KG1 (cell line): ENCODE results near the gene MACO1.
"Not testable (repeated sequence)": the region's sequence is repeated elsewhere in the genome, so short reads cannot be mapped to it uniquely, and the experiment has no call there.

ENCODE experiments used
- DNase-seq: peaks from one replicate; lab custom pipeline; 2025; lab: John Stamatoyannopoulos, UW

Gene MACO1

DNA sequence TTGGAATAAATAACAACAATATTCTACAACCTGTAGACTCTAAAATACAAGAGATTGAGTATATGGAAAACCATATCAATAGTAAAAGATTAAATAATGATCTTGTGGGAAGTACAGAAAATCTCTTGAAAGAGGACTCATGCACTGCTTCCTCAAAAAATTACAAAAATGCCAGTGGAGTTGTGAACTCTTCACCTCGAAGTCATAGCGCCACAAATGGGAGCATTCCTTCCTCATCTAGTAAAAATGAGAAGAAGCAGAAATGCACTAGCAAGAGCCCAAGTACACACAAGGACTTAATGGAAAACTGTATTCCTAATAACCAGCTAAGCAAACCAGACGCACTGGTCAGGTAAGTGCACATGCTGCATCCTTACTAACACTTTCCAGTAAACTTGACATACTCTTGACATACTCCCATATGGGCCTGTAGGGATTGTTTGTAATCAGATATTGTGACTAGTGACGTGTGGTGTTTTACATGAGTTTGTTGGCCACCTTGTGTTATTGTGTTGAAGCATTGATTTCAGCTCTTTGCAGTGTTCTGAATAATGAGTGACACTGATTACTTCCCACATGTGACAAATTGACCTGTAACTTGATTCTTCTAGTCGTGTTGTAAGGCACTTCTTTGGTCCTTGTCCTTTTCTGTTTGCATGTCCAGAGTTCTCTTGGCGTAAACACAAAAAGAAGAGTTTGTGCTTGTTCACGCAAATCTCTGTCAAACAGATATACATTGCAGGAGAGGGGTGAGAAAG is 28.0 kb downstream of the MACO1 start:
- no peak for DNase-seq

DNA sequence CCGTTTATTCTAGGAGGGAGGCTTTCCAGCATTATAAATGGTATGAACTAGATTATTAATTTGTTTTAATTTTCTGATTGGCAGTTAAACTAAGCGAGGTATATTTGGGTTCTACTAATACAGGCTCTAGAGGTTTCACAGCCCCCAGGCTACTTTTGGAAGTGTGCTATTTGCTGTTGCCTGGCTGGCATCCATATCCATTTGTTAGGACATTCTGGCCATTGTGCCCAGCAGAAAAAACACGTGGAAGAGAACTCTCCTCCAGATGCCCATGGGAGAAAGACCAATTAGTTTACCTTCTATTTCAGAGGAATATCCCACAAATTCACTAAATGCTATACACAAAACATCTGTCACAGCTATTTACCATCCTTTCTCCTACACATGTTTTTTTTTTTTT is 29.3 kb downstream of the MACO1 start:
- DNase-seq: no peak

DNA sequence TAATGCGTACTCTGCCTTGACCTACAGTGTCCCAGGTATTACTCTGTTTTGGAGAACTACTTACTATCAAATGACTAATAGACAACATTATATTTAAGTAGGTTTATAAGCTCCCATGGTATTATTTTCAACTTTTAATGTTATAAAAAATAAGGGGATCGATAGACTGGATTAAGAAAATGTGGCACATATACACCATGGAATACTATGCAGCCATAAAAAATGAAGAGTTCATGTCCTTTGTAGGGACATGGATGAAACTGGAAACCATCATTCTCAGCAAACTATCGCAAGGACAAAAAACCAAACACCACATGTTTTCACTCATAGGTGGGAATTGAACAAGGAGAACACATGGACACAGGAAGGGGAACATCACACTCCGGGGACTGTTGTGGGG is 30.1 kb downstream of the MACO1 start:
- not testable (repeated sequence) for DNase-seq

DNA sequence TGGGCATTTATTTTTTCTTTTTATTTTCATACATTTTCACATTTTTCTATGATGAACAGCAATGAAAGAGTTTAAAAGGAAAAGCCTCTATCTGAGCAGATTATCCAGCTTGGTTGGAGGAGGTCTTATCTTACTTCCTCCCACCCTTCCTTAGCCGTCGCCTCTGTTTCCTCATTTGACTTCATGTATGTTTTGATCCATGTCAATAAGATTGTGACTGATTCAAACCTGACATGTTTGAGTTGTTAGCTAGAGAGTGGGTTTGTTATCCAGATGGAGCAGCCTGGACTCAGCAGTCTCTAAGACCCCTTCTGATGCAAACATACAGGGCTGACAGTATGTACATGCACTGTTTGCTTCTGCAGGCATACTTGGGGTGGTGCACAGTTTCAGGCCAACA is 31.2 kb downstream of the MACO1 start:
- DNase-seq: no peak

DNA sequence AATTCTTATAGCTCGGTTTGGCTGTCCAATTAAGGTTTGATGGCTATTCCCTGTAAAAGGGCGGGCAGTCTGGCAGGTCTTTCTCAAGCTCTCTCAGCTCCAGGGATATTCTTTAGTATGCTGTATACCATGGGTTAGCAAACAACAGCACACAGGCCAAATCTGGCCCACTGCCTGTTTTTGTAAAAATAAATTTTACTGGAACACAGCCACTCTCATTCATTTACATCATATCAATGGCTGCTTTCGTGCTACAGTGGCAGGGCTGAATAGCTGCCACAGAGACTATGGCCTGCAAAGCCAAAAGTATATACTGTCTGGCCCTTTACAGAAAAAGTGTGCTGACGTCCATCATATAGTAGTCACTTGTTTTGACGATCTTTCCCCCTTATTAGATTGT is 32.0 kb downstream of the MACO1 start:
- no peak for DNase-seq

DNA sequence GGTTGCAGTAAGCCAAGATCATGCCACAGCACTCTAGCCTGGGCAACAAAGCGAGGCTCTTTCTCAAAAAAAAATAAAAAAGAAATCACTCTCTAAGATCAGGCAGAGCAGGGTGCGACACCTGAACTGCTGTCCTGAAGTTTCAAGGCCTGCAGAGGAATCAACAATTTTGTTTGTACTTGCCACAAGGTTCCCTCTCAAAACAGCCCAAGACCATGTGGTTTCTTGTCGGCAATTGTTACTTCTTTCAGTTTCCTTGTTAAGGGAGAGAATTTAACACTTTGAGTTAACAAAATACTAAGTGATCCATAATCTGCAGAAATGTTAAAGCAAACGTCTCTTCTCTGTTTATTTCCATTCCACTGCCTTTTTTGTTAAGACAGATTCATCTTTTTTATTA is 36.5 kb downstream of the MACO1 start:
- no peak for DNase-seq

DNA sequence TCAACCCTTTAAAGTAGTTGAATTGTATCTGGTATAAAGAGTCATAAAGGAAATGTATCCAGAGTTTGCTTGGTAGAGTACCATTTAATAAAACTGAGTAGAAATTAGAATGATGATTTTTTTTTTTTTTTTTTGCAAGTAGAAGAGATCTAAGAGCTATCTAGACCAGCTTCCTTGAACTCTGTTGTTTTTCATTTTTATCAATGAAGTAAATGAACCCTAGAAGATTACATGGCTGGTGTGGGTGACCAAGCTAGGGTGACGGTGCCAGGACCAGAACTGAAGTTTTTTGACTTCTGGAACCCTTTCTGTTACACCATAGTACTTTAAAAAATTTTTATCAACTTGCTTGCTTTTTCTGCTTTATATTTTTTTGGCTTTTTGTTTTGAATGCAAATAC is 36.9 kb downstream of the MACO1 start:
- DNase-seq: no peak

DNA sequence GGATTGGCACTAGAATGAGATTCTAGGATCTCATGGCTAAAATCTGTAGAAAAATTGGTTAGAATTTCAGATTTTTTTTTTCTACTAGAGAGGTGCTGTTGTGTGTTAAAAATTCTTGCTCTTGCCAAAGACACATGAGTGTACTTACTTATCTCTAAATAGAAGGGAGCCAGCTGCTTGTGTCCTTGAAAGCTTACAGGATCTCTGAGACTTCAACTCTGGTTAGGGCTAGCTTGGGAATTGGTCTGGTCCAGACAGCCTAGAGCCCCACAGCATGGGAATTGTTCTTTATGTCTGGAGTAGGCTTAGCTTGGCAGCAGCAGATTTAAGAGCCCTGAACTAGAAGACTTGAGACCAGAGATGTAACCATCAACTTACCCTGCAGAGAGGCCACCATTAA is 37.3 kb downstream of the MACO1 start:
- no peak for DNase-seq

DNA sequence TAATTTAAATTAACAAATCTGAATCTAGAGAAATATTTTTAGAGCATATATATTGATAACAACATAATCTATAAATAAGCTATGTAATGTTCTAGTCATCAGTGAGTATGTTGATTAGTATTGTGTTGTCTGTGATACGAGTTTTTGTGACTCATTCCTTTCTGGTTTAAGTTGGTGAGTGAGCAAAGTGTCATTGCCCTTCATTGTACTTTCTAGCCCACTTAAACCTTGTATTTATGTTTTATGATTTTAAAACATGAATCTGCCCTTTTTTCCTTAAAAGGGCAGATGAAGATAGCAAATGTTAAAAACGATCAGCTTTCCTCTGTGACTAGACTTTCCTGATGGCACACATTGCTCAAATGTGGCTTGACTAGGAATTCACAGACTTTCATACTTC is 38.5 kb downstream of the MACO1 start:
- no peak for DNase-seq

DNA sequence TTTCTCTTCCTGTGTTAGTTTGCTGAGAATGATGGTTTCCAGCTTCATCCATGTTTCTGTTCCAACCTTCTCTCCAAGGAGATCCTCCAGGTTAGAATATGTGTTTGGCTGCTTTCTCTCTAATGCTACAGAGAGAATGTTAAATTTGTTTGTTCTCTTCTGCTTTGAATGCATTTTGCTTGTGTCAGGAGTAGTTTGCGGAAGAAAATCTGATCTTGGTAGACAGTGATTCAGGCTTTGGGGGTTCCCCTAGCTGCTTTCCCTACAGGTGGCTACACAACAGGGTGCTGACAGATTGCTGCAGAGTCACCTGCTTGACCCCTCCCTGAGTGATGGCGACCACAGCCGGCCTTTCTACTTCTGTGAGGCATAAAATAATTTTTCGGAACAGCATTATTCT is 41.8 kb downstream of the MACO1 start:
- no peak for DNase-seq

DNA sequence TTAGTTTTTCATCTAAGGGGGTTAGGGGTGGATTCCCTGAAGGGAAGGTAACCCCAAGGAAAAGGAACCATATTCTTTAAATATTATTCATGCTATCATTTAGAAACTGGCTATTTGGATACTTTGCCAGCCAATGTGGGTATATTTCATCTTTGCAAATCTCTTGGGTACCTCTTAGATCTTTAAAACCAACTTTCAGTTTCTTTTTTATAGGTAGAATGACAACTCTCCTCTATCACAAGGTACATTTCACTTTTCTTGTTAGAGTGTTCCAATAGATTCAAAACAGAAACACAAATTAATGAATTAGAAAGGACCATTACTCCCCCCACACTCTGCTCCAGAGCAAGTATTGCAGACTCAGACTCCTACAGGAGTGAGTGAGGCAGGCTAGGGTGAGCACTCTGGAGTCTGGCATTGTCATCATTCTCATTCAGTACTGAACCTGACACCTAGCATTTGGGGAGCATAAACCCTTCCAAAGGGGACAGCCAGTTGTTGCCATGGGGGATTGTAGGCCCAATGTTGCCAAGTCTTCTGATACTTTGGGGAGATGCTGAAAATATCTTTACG is 43.0 kb downstream of the MACO1 start:
- DNase-seq: no peak

DNA sequence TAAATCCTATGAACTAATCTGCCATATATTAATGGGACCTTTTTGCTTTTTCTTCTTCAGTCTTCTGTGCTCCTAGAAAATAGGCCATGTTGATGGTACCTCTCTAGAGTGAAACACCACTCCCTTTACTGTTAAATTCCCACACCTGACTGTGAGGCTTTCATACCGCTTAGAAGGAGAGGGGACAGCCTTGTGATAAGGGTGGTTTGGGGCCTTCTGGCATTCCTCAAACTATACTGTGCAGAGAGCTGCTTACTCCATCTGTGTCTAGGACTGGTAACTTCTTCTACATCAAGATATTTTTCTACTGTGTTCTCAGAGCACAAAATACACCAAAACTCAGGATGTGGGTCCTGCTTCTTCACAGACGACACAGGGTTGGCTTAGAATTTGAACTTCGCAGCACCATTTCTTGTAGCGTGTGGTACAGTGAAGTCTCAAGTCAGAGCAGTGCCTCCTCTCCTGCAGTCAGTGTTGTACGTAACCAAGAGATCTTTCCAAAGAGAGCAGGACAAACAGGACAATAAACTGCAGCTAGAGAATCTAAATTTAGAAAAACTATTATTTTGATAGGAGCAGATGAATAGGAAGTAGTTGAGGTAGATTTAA is 43.8 kb downstream of the MACO1 start:
- DNase-seq: no peak

DNA sequence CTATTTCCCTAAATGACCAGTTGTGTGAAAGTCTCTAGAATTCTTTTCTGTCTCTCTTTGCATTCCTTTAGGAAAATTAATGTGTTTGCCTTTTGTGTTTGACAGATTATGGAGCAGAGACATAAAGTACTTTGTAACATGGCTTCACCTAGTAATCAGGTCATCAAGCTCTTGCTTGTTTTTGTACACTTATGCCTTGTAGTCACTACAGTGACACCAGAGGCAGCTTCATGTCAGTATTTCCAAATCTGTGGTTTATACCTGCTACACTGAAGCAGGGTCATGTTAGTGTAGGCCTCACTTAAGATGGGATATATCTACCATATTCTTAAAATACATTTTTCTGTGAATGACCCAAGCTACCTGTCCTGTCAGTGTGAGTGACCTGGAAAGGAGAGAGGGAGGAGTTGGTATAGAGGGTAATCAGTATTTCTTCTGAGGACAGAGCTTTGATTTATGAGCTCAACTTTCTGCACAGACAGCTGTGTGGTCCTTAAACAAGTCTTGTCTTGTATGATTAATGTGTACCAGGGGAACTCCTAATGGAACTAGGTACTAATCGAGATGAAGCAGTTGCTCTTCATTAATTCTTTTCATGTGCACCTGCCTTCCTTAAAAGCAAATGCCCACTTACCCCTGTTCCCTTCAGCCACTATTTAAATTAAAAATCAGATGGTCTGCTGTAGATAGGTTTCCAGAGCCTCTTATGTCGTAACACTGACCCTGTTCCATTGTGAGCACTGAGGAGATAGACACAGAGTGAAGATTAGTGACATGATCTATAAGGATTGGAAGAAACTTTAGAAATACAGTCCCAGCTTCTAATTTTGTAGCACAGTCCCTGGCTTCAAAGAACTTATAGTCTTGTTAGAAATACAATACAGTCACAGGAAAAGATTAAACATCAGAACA is 45.7 kb downstream of the MACO1 start:
- DNase-seq: no peak

DNA sequence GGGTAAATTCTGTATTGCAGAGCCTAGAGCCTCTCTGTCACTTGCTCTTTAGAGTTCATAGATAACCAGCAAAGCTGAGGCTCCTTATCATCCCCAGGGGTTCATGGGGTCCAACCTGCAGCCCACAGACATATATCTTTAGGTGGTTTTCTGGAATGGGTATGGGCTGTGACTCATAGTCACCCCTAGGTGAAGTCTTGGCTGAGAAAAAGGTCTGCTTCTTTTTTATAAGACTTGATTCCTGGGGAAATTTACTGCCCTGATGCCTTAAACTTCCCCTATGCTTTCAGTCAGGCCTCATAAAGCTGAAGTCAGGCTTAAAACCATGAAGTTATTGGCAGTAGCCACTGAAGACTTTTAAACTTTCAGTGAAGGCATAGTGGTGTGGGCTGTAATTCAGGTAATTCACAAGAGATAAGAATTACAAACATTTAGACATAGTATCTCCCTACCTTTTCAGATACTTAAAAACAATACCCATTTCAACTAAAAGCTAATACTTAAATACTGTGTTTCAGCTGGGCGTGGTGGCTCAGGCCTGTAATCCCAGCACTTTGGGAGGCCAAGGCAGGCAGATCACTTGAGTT is 46.8 kb downstream of the MACO1 start:
- no peak for DNase-seq

DNA sequence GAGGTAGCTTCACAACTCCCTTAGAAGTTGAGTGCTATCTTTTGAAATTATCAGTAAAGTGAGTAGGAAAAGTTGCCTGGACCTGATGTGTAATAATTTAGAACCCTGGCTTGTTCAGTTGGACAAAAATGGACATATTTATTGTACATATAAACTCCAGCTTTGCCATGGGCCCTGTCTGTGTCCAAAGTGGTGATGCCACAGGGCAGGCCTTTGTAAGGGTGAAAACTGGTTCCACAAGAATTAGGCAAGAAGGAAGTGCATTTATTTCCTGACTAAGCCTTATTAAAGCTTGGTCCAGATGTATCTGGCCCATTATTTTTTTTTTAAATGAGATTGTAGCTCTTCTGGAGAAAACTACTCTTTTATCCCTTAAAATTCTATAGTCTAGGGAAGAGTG is 47.9 kb downstream of the MACO1 start:
- DNase-seq: no peak

DNA sequence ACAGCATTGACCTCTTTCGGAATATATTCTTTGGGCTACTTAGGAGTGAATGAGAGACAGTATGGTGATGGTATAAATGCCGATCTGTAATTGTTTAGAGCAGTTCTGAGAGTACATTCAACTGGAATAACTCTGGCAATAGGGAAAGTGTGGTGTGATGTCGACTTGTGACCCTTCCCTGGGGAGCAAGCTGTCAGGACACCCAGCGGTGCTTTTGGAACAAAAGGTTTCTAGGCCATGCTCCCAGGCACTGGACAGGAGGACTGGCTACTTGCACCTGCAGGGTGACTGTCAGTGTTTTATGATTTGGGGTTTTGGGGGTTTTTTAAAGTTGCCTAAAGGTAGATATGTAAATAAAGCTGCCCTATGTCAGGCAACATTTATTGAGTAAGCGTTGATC is 50.9 kb downstream of the MACO1 start:
- DNase-seq: no peak

DNA sequence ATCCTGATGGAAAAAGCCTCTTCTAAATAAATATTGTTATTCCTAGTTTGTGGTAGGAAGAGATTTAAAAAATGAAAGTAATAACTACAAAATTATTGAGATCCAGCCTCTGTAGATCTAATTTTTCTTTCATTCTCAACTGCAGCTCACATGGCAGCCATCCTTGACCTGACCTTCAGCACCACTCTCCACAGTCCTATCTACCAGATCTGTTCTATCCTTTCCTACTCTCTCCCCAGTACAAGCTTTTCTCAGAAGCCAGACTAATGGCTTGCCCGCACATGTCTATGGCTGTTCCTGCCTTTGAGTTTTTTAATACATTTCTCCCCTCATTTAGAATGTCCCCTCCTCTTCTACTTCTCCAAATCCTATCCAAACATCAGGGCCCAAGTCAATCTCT is 51.5 kb downstream of the MACO1 start:
- DNase-seq: no peak

DNA sequence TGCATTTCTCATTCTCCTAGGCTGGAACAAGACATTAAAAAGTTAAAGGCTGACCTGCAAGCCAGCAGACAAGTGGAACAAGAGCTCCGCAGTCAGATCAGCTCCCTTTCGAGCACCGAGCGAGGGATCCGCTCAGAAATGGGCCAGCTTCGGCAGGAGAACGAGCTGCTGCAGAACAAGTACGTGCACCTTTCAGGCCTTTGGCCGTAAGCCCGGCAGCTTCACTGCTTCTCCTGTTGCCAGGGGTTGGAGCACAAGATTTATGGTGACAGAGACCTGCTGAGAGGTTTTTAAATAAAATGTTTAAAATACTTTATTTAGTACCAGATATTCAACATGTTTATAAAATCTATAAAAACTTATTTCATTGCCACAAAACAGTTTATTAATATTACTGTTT is 53.4 kb downstream of the MACO1 start:
- DNase-seq: no peak

DNA sequence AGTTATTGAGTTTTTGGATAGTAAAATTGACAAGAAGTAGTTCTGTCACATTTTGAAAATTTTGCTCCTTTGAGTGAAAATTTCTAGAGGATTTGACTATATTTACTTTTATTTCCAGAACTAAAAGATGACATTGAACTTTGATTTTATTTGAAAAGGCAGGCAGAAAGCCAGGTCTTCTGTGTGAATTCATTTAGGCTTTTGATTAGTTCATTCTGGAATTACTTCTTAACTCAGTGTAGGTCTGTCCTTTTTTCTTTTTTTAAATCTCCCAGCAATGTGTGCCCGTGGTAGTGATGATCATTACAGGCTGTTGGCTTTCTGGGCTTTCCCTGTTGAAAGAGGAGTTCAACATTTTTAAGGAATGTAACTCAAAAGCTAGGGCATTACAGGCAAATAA is 53.8 kb downstream of the MACO1 start:
- no peak for DNase-seq

DNA sequence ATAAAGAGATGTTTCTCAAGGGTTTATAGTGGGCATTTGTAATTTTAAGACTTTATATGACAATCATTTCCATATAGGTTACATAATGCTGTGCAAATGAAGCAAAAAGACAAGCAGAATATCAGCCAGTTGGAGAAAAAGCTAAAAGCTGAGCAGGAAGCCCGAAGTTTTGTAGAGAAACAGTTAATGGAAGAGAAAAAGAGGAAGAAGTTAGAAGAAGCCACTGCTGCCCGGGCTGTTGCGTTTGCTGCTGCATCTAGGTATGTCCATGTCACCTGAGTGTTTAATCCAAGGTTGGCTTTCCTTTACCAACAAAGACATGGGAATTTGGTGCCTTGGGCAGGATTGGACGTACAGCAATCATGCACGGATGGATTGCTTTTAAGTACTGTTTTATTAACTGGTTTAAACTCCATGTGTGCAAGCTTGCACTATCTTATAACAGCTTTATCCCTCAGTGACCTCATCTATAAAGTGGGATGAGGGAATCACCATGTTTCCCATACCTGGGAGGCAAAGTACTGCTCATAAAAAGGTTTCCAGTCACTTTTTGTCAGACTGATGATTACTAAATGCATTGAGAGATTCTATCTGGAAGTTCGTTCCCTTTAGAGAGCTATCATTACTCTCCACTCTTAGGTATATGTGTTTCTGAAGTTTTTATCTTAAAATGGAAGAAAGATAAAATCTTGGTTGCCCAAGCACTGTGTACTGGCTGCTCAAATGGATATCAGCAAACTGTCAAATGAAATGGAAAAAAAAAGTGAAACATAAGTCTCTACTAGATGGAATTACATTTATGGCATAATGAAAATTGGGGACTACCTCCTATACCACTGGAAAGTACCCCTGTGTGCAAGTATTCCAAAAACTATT is 55.1 kb downstream of the MACO1 start:
- no peak for DNase-seq

DNA sequence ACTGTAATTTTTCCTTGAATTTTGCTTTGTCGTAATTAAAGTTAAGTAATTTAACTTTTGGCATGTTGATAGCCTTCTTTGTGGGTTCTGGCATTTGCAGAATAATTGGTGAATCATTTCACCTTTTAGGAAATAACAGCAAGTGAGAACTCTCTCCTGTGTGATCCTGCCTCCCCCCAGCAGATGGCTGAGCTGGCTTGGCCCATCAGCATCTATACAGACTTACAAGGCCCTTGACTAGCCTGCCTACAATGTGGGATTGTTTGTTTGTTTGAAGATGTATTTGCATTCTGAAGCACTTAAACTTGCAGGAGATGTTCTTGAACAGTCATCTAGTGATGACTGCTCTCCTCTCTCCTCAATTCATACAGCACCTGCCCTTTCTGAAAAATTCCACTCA is 55.9 kb downstream of the MACO1 start:
- no peak for DNase-seq
